Measurements from ENCODE around the gene TRIP13. TPM values are rescaled to one million over a fixed set of nuclear protein-coding genes. Genes with fewer than 3 reads are reported as not detected.

TRIP13 gene
- total and polyA plus RNA-seq, 2 experiments from 2014 or later, result 19.5 to 20.4 TPM

DNA sequence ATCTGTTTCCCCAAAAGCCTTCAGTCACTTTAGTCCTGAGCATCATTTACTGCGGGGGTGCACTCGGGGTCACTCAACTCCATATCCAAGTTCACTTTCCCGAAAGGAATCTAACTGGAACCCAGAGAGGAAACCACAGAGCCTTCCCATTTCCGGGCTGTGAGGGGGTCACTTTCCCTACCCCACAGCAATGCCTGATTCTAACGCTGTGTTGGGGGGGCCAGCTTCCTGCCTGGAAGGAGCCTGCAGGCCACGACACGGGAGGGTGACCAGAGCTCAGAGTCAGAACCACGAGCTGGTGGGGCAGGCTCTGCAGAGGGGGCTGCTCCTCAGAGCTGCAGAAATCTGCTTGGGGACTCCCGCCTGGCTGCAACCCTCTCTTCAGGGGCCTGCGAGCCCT, 20.4 kb upstream of the TRIP13 start:
- Histone ChIP-seq H3K4me2 (ENCODE audit: unreplicated experiment) (no peak overlapping the region), H3K79me2 (ENCODE audit: insufficient read depth) (peaks cover 11% of the 10 kb centered on the region), H2AFZ (no peak overlapping the region), H3K4me1 (ENCODE audit: insufficient read depth) (no peaks in the 10 kb centered on the region), H4K20me1 (ENCODE audit: insufficient read depth) (no peaks in the 10 kb centered on the region), H3K9me3 (ENCODE audit: low read depth) (no peaks in the 10 kb centered on the region), H3K27me3 (replicated peaks; ENCODE audit: insufficient read depth) (no peaks in the 10 kb centered on the region), H3F3A (ENCODE audit: insufficient read depth) (no peaks in the 10 kb centered on the region), H3K9me2 (ENCODE audit: insufficient read depth) (no peaks in the 10 kb centered on the region), H3K36me3 (ENCODE audit: low read depth) (peaks cover 29% of the 10 kb centered on the region), H3K27ac (no peak overlapping the region), H3K4me3 (no peak overlapping the region), H3K9ac (no peak overlapping the region)
- in situ Hi-C loops (cut with MboI), result no loop called here
- DNase-seq, result no peak
- 91 to 95% methylated on average over 10 of the region's 10 CpGs for WGBS, 2 experiments (ENCODE audit: low coverage in 1 of 2, low lambda C conversion rate in 2 of 2, missing lambda C conversion rate in 2 of 2)
- TF ChIP-seq EZH2phosphoT487 (IDR thresholded peaks at IDR 0.05; ENCODE audit: insufficient read depth, low read depth), result no peak
- no peak for TF ChIP-seq EZH2 (IDR thresholded peaks at IDR 0.05; ENCODE audit: insufficient read depth, poor library complexity, severe bottlenecking)

DNA sequence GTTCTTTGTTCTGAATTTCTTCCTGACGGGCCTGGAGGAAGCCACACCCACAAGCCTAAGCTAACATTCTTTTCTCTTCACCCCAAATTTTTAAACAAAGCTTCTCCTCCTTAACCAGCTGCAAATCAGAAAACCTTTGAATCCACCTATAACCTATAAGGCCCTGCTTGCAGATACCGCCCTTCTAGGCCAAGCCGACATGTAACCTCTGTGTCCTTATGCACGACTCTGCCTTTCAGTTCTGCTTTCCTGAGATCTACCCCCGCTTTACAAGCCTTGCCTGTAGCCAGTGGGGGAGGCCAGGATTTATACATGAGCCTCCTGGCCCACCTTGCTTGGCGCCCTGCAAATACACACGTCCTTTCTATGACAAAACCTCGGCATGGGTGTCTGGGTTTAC, 19.4 kb upstream of the TRIP13 start:
- H3K4me2 ChIP-seq (ENCODE audit: unreplicated experiment), result no peak overlapping the region
- H3K4me1 ChIP-seq (ENCODE audit: insufficient read depth), result no peaks in the 10 kb centered on the region
- no peak for DNase-seq
- no peaks in the 10 kb centered on the region for H3K9me2 ChIP-seq (ENCODE audit: insufficient read depth)
- 82 to 85% methylated on average over 8 of the region's 8 CpGs for WGBS, 2 experiments (ENCODE audit: low coverage in 1 of 2, low lambda C conversion rate in 2 of 2, missing lambda C conversion rate in 2 of 2)
- H3K36me3 ChIP-seq (ENCODE audit: low read depth), result peaks cover 30% of the 10 kb centered on the region
- H3F3A ChIP-seq (ENCODE audit: insufficient read depth), result no peaks in the 10 kb centered on the region
- peaks cover 11% of the 10 kb centered on the region for H3K79me2 ChIP-seq (ENCODE audit: insufficient read depth)
- no peaks in the 10 kb centered on the region for H3K9me3 ChIP-seq (ENCODE audit: low read depth)
- no peaks in the 10 kb centered on the region for H4K20me1 ChIP-seq (ENCODE audit: insufficient read depth)
- no peak overlapping the region for H2AFZ ChIP-seq
- no peak overlapping the region for H3K4me3 ChIP-seq
- TF ChIP-seq EZH2 (IDR thresholded peaks at IDR 0.05; ENCODE audit: insufficient read depth, poor library complexity, severe bottlenecking) (no peak), EZH2phosphoT487 (IDR thresholded peaks at IDR 0.05; ENCODE audit: insufficient read depth, low read depth) (no peak)
- H3K9ac ChIP-seq, result no peak overlapping the region
- in situ Hi-C loops (cut with MboI), result no loop called here
- no peak overlapping the region for H3K27ac ChIP-seq
- no peaks in the 10 kb centered on the region for H3K27me3 ChIP-seq (replicated peaks; ENCODE audit: insufficient read depth)

- H3K27me3 ChIP-seq (replicated peaks; ENCODE audit: insufficient read depth), result no peaks in the 10 kb centered on the region
- H3K4me2 ChIP-seq (ENCODE audit: unreplicated experiment), result no peak overlapping the region
- H3K27ac ChIP-seq, result no peak overlapping the region
- no peak overlapping the region for H2AFZ ChIP-seq
- H4K20me1 ChIP-seq (ENCODE audit: insufficient read depth), result no peaks in the 10 kb centered on the region
- H3K79me2 ChIP-seq (ENCODE audit: insufficient read depth), result peaks cover 11% of the 10 kb centered on the region
- 92 to 97% methylated on average over 23 to 24 of the region's 24 CpGs for WGBS, 2 experiments (ENCODE audit: low coverage in 1 of 2, low lambda C conversion rate in 2 of 2, missing lambda C conversion rate in 2 of 2)
- TF ChIP-seq EZH2phosphoT487 (IDR thresholded peaks at IDR 0.05; ENCODE audit: insufficient read depth, low read depth) (no peak), EZH2 (IDR thresholded peaks at IDR 0.05; ENCODE audit: insufficient read depth, poor library complexity, severe bottlenecking) (no peak)
- H3K4me3 ChIP-seq, result no peak overlapping the region
- H3K9me2 ChIP-seq (ENCODE audit: insufficient read depth), result no peaks in the 10 kb centered on the region
- H3K9ac ChIP-seq, result no peak overlapping the region
- H3K9me3 ChIP-seq (ENCODE audit: low read depth), result no peaks in the 10 kb centered on the region
- H3K4me1 ChIP-seq (ENCODE audit: insufficient read depth), result no peaks in the 10 kb centered on the region
- in situ Hi-C loops (cut with MboI), result no loop called here
- DNase-seq, result no peak
- H3F3A ChIP-seq (ENCODE audit: insufficient read depth), result no peaks in the 10 kb centered on the region
- H3K36me3 ChIP-seq (ENCODE audit: low read depth), result peaks cover 15% of the 10 kb centered on the region; the same call in 1 of the 2 replicates
Measured at GRCh38 chr5:875931-876330, 16.8 kb upstream of the TRIP13 start.

DNA sequence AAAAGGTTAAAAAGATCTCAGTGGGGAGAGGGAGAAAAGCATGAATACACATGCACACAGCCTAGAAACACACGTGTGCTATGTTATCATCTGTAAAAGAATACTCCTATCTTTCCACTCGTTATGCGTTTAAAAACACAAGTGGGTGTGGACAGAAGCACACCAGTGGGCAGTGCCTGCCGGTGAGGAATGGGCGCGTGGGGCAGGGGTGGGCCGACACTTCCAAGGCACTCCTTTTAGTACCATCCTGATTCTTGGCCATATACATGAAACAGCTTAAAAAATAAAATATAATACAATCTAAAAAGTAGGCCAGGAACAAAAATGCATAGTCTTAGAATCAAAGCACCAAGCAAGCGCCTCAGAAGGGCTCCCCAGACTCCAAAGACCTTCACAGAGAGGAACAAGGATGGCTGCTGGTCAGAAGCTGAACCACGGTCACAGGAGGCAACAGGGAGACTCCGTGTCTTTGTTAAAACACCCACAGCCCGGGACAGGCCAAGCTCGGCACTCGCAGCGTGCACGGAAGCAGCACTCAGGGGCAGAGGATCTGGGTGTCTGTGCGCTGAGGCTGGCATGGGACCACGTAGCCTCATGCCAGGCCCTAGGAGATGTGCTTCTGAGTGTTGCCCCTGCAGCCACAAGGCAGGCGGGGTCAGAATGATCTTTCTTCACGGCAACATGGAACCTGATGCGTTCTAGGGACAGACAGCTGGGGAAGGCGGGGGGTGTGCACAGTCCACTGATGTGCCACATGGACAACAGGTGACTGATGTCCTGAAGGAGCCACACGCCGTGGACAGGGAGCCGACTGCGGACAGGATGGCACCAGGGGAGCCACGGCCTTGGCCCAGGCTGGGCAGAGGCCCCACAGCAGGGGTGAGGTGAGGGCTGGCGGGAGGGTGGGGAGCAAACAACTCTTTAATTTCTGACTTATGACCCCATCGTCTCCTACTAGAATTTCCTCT, 16.0 kb upstream of the TRIP13 start:
- Histone ChIP-seq H3K27me3 (replicated peaks; ENCODE audit: insufficient read depth) (no peaks in the 10 kb centered on the region), H3K4me1 (ENCODE audit: insufficient read depth) (no peaks in the 10 kb centered on the region), H3F3A (ENCODE audit: insufficient read depth) (no peaks in the 10 kb centered on the region), H3K4me3 (no peak overlapping the region), H3K27ac (no peak overlapping the region), H2AFZ (no peak overlapping the region), H3K4me2 (ENCODE audit: unreplicated experiment) (no peak overlapping the region), H4K20me1 (ENCODE audit: insufficient read depth) (no peaks in the 10 kb centered on the region), H3K9ac (no peak overlapping the region), H3K9me2 (ENCODE audit: insufficient read depth) (no peaks in the 10 kb centered on the region), H3K9me3 (ENCODE audit: low read depth) (no peaks in the 10 kb centered on the region), H3K36me3 (ENCODE audit: low read depth) (peaks cover 7% of the 10 kb centered on the region; the same call in 1 of the 2 replicates), H3K79me2 (ENCODE audit: insufficient read depth) (peaks cover 15% of the 10 kb centered on the region)
- in situ Hi-C loops (cut with MboI), result no loop called here
- DNase-seq, result no peak
- 94% methylated on average over 28 of the region's 28 CpGs for WGBS, 2 experiments (ENCODE audit: low coverage in 1 of 2, low lambda C conversion rate in 2 of 2, missing lambda C conversion rate in 2 of 2)
- TF ChIP-seq EZH2 (IDR thresholded peaks at IDR 0.05; ENCODE audit: insufficient read depth, poor library complexity, severe bottlenecking) (no peak), EZH2phosphoT487 (IDR thresholded peaks at IDR 0.05; ENCODE audit: insufficient read depth, low read depth) (no peak)
